ENCODE data around the gene SRP14. TPM values are rescaled to one million over a fixed set of nuclear protein-coding genes. Genes with fewer than 3 reads are reported as not detected.
A peak's percentile ranks its signal among the peaks of the same experiment; 100 is the strongest.

The SRP14 gene
- total and polyA plus RNA-seq, 9 of the 15 experiments (the other 6 are each of a cell fraction or from before 2014, with no cell fraction given): 161 to 1,097 (median 402) TPM

DNA sequence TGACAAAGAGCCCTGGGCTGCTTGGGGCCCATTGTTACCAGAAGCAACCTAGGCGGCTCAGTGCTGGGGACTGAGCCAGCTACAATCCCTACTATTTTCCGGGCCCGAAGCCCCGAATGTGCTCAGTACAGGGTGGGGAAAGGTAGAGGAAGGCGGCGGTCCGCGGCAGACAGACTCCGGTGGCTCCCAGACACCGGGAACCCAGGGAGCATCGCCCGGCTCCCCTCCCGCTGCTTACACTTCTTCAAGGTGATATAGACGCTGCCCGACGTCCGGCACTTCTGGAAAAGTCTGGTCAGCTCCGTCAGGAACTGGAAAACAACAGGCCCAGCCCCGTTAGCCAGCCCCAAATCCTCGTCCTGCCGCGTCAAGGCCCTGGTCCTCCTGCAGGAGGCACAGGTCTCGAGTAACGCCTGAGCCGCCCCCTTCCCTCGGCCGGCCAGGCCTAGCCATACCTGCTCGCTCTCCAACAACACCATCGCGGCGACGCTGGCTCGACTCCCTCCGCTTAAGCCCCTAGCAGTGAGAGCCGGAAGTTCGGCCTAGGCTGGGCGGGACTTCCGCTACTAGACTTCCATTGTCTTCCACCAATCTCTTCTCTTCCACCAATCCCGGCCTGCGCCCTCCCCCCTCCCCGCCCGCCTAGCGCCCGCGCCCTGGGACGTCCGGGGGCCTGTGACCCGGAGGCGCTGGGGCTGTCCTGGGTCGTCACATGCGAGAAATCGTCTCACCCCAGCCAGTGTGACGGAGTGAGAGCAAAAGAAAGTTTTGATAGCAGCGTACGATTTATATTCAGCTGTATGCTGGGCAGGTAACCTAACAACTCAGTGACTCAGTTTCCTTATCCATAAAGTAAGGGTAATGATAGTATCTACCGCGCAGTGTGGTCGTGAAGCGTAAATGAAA is at the start of gene SRP14 (continued):
- TF ChIP-seq, protein P1, sequence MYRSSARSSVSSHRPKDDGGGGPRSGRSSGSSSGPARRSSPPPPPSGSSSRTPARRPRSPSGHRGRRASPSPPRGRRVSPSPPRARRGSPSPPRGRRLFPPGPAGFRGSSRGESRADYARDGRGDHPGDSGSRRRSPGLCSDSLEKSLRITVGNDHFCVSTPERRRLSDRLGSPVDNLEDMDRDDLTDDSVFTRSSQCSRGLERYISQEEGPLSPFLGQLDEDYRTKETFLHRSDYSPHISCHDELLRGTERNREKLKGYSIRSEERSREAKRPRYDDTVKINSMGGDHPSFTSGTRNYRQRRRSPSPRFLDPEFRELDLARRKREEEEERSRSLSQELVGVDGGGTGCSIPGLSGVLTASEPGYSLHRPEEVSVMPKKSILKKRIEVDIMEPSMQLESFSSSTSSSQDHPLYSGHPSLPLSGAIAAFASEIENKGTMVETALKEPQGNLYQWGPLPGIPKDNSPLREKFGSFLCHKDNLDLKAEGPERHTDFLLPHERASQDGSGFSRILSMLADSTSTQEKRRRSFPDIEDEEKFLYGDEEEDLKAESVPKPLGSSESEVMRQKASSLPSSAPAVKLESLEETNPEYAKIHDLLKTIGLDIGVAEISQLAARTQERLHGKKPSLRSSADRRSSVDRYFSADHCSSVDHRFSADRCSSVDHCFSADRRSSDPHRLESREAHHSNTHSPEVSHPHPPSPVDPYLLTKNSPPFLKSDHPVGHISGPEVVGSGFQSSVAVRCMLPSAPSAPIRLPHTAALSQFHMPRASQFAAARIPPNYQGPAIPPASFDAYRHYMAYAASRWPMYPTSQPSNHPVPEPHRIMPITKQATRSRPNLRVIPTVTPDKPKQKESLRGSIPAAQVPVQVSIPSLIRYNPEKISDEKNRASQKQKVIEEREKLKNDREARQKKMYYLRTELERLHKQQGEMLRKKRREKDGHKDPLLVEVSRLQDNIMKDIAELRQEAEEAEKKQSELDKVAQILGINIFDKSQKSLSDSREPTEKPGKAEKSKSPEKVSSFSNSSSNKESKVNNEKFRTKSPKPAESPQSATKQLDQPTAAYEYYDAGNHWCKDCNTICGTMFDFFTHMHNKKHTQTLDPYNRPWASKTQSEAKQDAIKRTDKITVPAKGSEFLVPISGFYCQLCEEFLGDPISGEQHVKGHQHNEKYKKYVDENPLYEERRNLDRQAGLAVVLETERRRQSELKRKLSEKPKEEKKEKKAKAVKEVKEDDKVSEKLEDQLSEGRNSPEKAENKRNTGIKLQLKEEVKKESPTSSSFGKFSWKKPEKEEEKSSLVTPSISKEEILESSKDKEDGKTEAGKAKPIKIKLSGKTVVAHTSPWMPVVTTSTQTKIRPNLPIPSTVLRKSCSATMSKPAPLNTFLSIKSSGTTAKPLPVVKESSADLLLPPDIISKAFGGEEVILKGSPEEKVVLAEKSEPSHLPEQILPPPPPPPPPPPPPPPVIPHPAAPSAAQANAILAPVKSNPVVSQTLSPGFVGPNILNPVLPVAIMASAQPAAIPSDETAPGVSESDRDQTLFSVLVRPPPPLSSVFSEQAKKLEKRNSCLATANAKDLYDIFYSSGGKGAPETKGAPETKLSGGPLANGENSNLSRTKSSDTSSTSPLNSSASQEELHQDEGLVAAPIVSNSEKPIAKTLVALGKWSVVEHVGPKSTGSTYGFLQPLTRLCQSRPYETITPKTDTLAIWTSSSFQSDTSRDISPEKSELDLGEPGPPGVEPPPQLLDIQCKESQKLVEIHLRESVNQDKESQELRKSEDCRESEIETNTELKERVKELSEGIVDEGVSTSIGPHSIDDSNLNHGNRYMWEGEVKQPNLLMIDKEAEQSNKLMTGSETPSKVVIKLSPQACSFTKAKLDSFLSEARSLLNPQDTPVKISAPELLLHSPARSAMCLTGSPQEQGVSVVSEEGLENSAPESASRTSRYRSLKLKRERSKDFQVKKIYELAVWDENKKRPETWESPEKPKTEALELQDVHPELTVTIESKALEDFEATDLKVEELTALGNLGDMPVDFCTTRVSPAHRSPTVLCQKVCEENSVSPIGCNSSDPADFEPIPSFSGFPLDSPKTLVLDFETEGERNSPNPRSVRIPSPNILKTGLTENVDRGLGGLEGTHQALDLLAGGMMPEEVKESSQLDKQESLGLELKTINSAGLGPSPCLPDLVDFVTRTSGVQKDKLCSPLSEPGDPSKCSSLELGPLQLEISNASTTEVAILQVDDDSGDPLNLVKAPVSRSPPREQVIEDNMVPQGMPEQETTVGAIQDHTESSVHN (IDR thresholded peaks at IDR 0.05; ENCODE audit: borderline replicate concordance in 1 of 2, low read depth in 1 of 2): no peak
- TF ChIP-seq TAL1 (IDR thresholded peaks at IDR 0.05) (no peak), CAMTA2 (CRISPR knock-in tag; conservative IDR thresholded peaks at IDR 0.05) (0 out of 2 replicates have a peak, but pooled peaks have one; percentile 34), KDM2B (CRISPR knock-in tag; IDR thresholded peaks at IDR 0.05) (no peak), SAFB2 (IDR thresholded peaks at IDR 0.05; ENCODE audit: borderline replicate concordance, low read depth, low read length, severe bottlenecking) (no peak), SMARCB1 (IDR thresholded peaks at IDR 0.05; ENCODE audit: insufficient read length, low read depth) (no peak), EP400 (IDR thresholded peaks at IDR 0.05) (peak; percentile 68), ZNF41 (CRISPR knock-in tag; conservative IDR thresholded peaks at IDR 0.05) (no peak), HDAC2 (IDR thresholded peaks at IDR 0.05) (0 out of 2 replicates have a peak, but pooled peaks have one; percentile 7), GATAD2B (IDR thresholded peaks at IDR 0.05; ENCODE audit: borderline replicate concordance) (no peak), ZNF644 (tag; IDR thresholded peaks at IDR 0.05; ENCODE audit: low read depth) (no peak), MCM5 (IDR thresholded peaks at IDR 0.05; ENCODE audit: low read depth) (no peak), ZNF24 (IDR thresholded peaks at IDR 0.05) (0 out of 2 replicates have a peak, but pooled peaks have one; percentile 10)
- TF ChIP-seq, protein P2, sequence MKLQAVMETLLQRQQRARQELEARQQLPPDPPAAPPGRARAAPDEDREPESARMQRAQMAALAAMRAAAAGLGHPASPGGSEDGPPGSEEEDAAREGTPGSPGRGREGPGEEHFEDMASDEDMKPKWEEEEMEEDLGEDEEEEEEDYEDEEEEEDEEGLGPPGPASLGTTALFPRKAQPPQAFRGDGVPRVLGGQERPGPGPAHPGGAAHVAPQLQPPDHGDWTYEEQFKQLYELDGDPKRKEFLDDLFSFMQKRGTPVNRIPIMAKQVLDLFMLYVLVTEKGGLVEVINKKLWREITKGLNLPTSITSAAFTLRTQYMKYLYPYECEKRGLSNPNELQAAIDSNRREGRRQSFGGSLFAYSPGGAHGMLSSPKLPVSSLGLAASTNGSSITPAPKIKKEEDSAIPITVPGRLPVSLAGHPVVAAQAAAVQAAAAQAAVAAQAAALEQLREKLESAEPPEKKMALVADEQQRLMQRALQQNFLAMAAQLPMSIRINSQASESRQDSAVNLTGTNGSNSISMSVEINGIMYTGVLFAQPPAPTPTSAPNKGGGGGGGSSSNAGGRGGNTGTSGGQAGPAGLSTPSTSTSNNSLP (IDR thresholded peaks at IDR 0.05; ENCODE audit: borderline replicate concordance, low read depth, low read length): no peak
- TF ChIP-seq, protein P3, sequence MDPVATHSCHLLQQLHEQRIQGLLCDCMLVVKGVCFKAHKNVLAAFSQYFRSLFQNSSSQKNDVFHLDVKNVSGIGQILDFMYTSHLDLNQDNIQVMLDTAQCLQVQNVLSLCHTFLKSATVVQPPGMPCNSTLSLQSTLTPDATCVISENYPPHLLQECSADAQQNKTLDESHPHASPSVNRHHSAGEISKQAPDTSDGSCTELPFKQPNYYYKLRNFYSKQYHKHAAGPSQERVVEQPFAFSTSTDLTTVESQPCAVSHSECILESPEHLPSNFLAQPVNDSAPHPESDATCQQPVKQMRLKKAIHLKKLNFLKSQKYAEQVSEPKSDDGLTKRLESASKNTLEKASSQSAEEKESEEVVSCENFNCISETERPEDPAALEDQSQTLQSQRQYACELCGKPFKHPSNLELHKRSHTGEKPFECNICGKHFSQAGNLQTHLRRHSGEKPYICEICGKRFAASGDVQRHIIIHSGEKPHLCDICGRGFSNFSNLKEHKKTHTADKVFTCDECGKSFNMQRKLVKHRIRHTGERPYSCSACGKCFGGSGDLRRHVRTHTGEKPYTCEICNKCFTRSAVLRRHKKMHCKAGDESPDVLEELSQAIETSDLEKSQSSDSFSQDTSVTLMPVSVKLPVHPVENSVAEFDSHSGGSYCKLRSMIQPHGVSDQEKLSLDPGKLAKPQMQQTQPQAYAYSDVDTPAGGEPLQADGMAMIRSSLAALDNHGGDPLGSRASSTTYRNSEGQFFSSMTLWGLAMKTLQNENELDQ (CRISPR knock-in tag; IDR thresholded peaks at IDR 0.05; ENCODE audit: borderline replicate concordance): no peak

Measured in K562 (cell line).